Type B pancreatic cell (in vitro differentiated cells): ENCODE results near the gene ADAM12. TPM values are rescaled to one million over a fixed set of nuclear protein-coding genes. Genes with fewer than 3 reads are reported as not detected.

Experiments used
- DNase-seq: peaks from one replicate; pipeline ENCODE4 v3.0.0; 2021; ENCODE audit warnings: mixed read lengths; ENCODE audit not compliant: unreplicated experiment; ENCODE audit errors: extremely low spot score
- H3K27ac Mint-ChIP-seq: 2 replicates; pipeline ENCODE4 v1.8.0; 2021; ENCODE audit warnings: mild to moderate bottlenecking, mixed read lengths
- H3K27me3 Mint-ChIP-seq: 2 replicates; pipeline ENCODE4 v1.8.0; 2021; ENCODE audit warnings: mixed read lengths
- H3K36me3 Mint-ChIP-seq: 2 replicates; pipeline ENCODE4 v1.8.0; 2021; ENCODE audit warnings: mixed read lengths
- H3K4me1 Mint-ChIP-seq: one replicate; pipeline ENCODE4 v1.8.0; 2021; ENCODE audit warnings: mixed read lengths; ENCODE audit not compliant: unreplicated experiment
- H3K4me3 Mint-ChIP-seq: 2 replicates; pipeline ENCODE4 v1.8.0; 2021; ENCODE audit warnings: mild to moderate bottlenecking, mixed read lengths
- H3K9me3 Mint-ChIP-seq: 2 replicates; pipeline ENCODE4 v1.8.0; 2021; ENCODE audit warnings: mixed read lengths
- CTCF ChIP-seq: fragments of 200-600 bp; sonication (generic); conservative IDR thresholded peaks from 2 replicates; pipeline ENCODE4 v1.5.0; 2021; ENCODE audit warnings: antibody characterized with exemption, mild to moderate bottlenecking
- total RNA-seq: library from RNA; stranded (reverse); gene quantifications from 2 replicates; pipeline ENCODE4 v1.2.1, GENCODE V29; 2021; ENCODE audit warnings: low replicate concordance

Gene ADAM12
- total RNA-seq, 1 donor from 2014 or later: 31.6 TPM

GRCh38 chr10:126171555-126171954 lies 216.7 kb downstream of the ADAM12 start:
- H3K9me3 Mint-ChIP-seq: no peaks in the 10 kb centered on the region
- H3K4me1 Mint-ChIP-seq: peaks cover 24% of the 10 kb centered on the region
- TF ChIP-seq CTCF: no peak
- no peak overlapping the region for H3K27ac Mint-ChIP-seq
- H3K27me3 Mint-ChIP-seq: no peaks in the 10 kb centered on the region
- no peak overlapping the region for H3K4me3 Mint-ChIP-seq
- DNase-seq: no peak
- H3K36me3 Mint-ChIP-seq: no peaks in the 10 kb centered on the region

GRCh38 chr10:126170776-126171175 lies 217.5 kb downstream of the ADAM12 start:
- peaks cover 17% of the 10 kb centered on the region for H3K4me1 Mint-ChIP-seq
- H3K4me3 Mint-ChIP-seq: no peak overlapping the region
- DNase-seq: no peak
- no peak overlapping the region for H3K27ac Mint-ChIP-seq
- H3K9me3 Mint-ChIP-seq: no peaks in the 10 kb centered on the region
- no peaks in the 10 kb centered on the region for H3K36me3 Mint-ChIP-seq
- no peaks in the 10 kb centered on the region for H3K27me3 Mint-ChIP-seq
- no peak for TF ChIP-seq CTCF

GRCh38 chr10:126170371-126170770 lies 217.9 kb downstream of the ADAM12 start:
- Mint-ChIP-seq H3K4me3 (no peak overlapping the region), H3K36me3 (no peaks in the 10 kb centered on the region), H3K27me3 (no peaks in the 10 kb centered on the region), H3K4me1 (peaks cover 12% of the 10 kb centered on the region), H3K9me3 (no peaks in the 10 kb centered on the region), H3K27ac (no peak overlapping the region)
- TF ChIP-seq CTCF: no peak
- DNase-seq: no peak

- no peak for TF ChIP-seq CTCF
- Mint-ChIP-seq H3K4me3 (no peak overlapping the region), H3K27me3 (no peaks in the 10 kb centered on the region), H3K27ac (no peak overlapping the region), H3K36me3 (no peaks in the 10 kb centered on the region), H3K9me3 (no peaks in the 10 kb centered on the region), H3K4me1 (peaks cover 12% of the 10 kb centered on the region)
- DNase-seq: no peak
These were observed 218.4 kb downstream of the ADAM12 start for GRCh38 chr10:126169899-126170298.

- Mint-ChIP-seq H3K4me3 (no peak overlapping the region), H3K4me1 (peaks cover 6% of the 10 kb centered on the region), H3K9me3 (no peaks in the 10 kb centered on the region), H3K36me3 (no peaks in the 10 kb centered on the region), H3K27me3 (no peaks in the 10 kb centered on the region), H3K27ac (no peak overlapping the region)
- DNase-seq: no peak
- TF ChIP-seq CTCF: no peak
These were observed 221.5 kb downstream of the ADAM12 start for GRCh38 chr10:126166797-126167196.

- Mint-ChIP-seq H3K4me1 (peaks cover 4% of the 10 kb centered on the region), H3K9me3 (no peaks in the 10 kb centered on the region), H3K27ac (no peak overlapping the region), H3K4me3 (no peak overlapping the region), H3K27me3 (peaks cover 7% of the 10 kb centered on the region), H3K36me3 (no peaks in the 10 kb centered on the region)
- TF ChIP-seq CTCF: no peak
- no peak for DNase-seq
These were observed 222.4 kb downstream of the ADAM12 start for GRCh38 chr10:126165874-126166273.
